NOMO-1 treated with dmso at 0.1 percent for 144 hours (cell line): Measurements from ENCODE around the gene THAP6.
"Not testable (repeated sequence)": the region's sequence is repeated elsewhere in the genome, so short reads cannot be mapped to it uniquely, and the experiment has no call there.

Experiments
- DNase-seq: peaks from one replicate; lab custom pipeline; 2025; ENCODE audit not compliant: unreplicated experiment; lab: John Stamatoyannopoulos, UW

Gene THAP6

DNA sequence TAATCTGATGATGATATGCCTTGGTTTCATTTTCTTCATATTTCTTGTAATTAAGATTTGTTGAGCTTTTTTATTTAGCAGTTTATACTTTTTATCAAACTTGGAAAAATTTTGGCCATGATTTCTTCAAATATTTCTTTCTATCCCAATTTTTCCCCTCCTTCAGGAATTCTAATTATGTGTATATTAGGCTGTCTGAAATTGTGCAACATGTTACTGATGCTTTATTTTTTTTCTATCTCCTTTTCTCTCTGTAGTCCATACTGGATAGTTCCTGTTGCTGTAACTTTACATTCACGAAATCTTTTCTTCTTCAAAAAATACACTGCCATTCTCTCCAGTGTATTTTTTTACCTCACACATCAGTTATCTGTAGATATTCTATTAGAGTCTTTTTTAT, 10.8 kb downstream of the THAP6 start:
- no peak for DNase-seq

DNA sequence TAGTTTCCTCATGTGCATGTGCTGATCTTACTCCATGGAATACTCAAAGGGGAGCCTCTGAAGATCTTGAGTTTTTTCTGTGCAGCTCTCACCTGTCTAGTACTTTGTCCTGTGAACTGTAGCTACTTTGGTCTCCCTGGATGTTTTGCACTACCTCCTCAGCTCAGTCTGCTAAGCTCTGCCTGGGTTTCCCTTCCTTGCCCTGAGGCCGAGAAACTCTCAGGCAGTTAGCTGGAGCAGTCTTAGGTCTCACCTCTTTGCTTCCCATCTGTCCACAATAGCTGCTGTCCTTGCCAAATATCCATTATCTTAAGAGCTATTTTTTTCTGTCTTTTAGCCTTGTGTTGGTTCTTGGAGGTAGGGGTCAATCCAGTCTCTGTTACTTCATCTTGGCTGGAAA, 11.6 kb downstream of the THAP6 start:
- no peak for DNase-seq

DNA sequence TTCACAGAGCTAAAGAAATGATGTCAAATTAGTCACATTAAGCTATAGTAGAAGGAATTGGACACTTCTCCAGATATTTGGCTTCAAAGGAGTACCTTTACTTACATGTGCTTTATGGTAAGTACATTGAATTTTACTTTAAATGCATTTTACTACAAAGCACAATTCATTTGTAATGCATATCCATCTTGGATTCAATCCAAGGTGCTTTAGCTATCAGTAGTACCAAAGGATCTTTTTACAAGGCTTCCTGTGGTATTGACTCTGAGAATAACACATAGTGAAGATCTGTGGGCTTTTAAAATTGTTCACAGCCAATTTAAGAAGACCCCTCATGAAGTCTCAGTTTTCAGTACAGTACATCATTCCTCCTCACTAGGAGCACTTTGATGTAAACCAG, 13.2 kb downstream of the THAP6 start:
- no peak for DNase-seq

DNA sequence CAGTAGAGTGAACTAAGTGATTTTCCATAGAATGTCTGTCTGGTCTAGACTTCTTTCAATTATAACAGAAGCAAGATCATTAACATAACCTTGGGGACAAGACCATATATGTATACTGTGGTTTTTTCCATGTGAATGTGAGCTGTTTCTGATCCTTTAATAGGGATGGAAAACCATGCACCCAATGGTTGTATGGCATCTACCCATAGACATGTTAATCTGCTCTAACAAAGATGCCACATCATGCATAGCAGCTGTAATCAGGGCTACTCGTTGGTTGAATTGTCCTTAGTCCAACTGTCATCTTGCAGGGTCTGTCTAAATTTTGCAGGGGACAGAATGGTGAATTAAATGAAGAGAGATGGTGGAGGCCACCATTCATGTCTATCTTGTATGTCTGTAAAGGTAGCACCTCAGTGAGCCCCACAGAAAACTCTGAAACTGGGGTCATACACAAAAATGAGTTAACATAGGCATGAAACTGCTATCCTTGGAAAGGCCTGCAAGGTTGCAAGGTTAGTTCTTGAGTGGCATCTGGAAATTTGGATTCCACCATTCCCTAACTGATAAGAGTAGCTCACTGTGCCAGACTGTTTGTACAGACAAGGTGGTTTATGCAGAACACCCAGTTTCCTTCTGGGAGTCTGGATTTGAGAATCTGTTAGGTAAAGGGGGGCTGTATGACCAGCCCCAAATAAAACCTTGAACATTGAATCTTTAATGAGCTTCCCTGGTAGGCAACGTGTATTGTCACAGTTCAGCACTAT, 16.5 kb downstream of the THAP6 start:
- no peak for DNase-seq

DNA sequence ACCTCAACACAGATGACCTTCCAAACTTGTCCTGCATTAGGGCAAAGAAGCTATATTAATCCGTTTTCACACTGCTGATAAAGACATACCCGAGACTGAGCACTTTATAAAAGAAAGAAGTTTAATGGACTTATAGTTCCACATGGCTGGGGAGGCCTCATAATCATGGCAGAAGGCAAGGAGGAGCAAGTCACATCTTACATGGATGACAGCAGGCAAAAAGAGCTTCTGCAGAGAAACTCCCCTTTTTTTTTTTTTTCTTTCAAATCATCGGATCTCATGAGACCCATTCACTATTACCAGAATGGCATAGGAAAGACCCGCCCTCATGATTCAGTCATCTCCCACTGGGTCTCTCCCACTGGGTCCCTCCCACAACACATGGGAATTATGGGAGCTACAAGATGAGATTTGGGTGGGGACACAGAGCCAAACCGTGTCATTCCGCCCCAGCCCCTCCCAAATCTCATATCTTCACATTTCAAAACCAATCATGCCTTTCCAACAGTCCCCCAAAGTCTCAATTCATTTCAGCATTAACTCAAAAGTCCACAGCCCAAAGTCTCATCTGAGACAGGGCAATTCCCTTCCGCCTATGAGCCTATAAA, 17.4 kb downstream of the THAP6 start:
- not testable (repeated sequence) for DNase-seq

DNA sequence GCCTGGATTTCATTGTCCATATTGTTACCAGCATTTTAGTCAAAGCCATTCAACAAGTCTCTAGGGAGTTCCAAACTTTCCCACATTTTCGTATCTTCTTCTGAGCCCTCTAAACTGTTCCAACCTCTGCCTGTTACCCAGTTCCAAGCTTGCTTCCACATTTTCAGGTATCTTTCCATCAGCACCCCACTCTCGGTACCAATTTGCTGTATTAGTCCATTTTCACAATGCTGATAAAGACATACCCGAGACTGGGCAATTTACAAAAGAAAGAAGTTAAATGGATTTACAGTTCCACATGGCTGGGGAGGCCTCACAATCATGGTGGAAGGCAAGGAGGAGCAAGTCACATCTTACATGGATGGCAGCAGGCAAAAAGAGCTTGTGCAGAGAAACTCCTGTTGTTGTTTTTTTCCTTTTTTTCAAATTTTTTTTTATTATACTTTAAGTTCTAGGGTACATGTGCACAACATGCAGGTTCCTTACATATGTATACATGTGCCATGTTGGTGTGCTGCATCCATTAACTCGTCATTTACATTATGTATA, 19.1 kb downstream of the THAP6 start:
- DNase-seq: not testable (repeated sequence)

DNA sequence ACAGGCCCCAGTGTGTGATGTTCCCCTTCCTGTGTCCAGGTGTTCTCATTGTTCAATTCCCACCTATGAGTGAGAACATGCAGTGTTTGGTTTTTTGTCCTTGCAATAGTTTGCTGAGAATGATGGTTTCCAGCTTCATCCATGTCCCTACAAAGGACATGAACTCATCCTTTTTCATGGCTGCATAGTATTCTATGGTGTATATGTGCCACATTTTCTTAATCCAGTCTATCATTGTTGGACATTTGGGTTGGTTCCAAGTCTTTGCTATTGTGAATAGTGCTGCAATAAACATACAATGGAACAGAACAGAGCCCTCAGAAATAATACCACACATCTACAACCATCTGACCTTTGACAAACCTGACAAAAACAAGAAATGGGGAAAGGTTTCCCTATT, 19.7 kb downstream of the THAP6 start:
- DNase-seq: not testable (repeated sequence)

DNA sequence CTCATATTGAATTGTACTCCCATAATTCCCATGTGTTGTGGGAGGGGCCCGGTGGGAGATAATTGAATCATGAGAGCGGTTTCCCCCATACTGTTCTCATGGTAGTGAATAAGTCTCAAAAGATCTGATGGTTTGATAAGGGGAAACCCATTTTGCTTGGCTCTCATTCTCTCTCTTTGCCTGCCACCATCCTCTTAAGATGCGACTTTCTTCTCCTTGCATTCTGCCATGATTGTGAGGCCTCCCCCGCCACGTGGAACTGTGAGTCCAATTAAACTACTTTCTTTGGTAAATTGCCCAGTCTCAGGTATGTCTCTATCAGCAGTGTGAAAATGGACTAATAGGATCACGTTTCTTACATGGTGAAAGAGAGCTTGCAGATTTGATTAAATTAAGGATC, 23.0 kb downstream of the THAP6 start:
- DNase-seq: not testable (repeated sequence)

DNA sequence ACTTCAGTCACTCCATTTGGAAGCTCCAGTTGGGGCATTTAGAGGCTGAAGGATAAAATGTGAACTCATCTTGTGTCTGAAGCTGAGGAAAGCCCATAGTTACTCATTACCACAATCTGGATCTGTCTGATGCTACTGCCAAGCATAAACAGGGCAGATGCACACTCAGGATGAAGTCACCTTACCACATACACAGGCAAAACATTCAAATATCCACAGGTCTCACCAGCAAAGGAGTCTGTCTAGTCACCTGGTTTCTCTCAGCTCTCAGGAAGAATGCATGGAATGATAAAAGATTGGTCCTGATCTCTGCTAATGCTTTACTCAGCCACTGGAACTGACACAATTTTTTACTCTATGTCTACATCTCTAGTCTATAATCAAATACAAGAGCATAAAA, 28.6 kb downstream of the THAP6 start:
- DNase-seq: no peak

DNA sequence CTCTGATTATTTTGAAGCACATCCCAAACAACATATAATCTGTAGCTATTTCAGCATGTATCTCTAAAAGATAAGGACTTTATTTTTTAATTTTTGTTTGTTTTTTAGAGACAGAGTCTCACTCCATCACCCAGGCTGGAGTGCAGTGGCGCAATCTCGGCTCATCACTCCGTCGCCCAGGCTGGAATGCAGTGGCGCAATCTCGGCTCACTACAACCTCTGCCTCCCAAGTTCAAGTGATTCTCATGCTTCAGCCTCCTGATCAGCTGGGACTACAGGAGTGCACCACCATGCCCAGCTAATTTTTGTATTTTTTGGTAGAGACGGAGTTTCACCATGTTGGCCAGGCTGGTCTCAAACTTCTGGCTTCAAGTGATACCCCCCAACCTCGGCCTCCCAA, 29.9 kb downstream of the THAP6 start:
- DNase-seq: not testable (repeated sequence)

DNA sequence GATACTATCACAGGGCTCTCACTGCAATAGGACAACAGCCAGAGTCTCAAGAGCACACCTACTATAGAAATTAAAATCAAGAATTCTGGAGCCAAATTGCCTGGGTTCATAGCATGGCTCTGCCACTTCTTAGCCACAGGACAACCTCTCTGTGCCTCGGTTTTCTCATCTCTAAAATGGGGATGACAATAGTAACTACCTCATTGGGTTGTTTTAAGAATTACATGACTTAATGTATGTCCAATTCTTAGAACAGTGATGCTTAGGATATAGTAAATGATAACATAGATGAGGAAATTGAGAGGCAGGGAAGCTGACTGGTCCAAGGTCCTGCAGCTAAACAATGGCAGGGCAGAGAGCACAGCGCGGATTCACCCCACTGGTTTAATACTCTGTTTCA, 30.6 kb downstream of the THAP6 start:
- no peak for DNase-seq

DNA sequence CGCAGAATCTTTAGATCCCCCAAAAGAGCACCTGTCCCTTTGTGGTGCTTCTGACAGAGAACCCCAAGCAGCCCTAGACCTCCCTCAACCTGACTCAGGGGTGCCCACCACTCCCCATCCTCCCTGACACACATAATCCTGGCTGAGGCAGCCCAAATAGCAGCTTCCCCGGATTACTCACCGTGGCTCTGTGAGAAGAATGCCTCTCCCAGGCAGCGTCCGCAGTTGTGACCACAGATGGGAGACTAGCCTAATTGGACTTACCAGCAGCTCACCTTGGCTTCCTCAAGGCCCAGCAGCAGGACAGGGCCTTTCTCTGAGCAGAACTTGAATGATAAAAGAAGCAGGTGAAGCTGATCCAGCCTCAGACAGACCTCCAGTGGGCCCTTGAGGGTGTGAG, 31.3 kb downstream of the THAP6 start:
- no peak for DNase-seq

DNA sequence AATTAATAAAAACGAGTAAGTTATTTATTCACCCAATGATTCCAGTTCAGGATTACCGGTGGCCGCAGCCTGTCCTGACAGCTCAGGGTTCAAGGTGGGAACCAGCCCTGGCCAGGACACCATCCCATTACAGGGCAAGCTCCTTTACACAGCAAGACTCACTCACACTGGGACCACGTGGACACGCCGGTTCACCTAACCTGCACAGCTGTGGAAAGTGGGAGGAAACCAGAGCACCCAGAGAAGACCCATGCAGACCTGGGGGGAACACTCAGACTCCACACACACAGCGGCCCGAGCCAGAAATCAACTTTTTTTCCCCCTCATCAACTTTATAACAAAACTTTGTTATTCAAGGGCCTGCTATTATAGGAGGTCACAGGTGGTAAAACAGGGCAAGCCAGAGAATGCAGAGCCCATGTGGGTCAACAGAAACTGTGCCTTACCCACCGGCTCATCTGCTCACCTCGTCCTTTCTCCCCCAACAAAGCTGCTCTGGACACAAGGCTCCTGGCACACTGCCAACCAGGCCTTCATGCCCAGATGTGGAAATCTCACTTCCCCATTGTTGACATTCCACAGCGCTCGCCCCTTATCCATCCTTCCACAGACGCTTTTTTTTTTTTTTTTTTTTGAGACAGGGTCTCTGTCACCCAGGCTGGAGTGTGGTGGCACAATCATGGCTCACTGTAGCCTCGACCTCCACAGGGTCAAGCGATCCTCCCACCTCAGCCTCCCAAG, 33.5 kb downstream of the THAP6 start:
- no peak for DNase-seq

DNA sequence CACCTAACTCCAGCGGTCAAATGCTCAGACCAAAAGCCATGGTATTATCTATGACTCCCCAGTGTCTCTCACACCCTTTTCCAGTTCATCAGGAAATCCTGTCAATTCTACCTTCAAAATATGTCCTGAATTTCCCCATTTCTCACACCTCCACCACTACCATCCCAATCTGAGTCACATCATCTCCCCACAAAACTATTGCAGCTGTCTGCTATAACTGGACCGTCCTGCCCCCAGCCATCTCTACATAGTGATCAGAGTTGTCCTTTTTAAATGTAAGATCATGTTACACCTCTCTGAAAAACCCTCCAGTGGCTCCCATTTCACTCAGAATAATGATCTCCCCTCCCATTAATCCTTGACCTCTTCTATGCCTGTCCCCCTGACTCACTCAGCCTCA, 34.7 kb downstream of the THAP6 start:
- DNase-seq: no peak

DNA sequence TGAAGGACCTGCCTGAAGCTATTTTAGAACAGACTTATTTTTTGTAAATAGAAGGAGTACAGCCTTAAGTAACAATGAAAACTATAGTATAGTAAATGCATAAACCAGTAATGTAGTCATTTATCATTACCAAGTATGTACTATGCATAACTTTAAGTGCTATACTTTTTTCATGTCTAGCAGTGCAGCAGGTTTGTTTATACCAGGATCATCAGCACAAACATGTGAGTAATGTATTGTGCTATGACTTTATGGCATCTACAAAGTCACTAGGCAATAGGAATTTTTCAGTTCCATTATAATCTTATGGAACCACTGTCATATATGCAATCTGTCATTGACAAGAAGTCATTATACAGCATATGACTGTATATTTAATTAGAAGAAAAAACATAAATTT, 38.2 kb downstream of the THAP6 start:
- DNase-seq: no peak

DNA sequence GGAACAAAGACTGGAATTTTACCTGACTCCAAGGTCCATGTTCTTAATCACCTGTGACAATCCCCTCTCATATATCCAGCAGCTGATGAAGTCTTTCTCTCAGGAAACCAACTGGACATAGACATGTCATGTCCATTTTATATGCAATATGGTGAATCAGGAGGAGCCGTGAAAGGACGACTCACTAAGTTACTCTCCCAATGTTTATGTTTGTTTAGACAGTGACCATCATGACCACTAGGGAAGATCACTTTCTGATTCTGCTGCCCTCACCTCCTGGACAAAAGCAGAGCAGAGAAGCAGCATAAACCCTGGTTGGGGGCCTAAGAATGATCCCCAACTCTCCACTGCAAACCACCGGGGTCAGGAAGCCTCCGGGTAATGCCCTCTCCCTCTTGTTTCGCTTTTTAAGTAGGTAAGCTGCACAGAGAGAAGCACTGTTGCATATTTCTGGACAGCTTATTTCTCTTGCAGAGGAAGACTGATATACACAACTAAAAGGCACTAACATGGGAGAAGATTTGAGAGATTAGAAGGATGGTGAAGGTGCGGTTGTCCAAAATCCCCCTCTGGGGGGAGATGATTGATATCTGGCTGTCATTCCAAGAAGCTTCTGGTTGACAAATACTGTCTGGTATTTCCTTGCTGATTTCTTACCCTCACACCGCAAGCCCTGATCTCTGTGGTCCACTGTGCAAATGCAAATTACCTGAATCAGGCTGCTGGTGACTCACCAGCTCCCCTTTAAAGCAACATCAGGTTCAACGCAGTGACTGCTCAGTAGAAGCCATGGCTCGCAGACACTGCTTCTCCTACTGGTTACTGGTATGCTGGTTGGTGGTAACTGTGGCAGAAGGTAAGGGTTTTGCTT, 41.3 kb downstream of the THAP6 start, which contains the start of gene ODAPH:
TSS of gene ODAPH (plus strand) at position 773 of the 871 bp plus-strand sequence. CDS start at position 790, 17 bp downstream.
- DNase-seq: no peak

DNA sequence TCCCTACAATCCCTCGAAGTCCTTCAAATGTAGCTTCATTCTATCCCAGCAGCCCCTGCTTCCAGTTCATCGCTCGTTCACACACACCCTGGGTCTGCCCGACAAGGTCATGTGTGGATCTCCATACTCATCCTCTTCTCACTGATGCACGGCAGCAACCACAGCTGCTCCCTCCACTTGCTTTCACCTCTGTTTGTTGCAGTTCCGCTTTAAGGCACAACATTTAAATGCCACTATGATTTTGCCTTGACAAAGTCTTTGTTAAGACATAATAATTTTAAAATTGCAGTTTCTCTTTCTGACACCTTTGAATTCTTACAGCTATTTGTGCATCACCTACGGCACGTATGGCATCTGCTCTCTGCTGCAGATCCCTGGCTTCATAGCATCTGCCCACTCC, 43.4 kb downstream of the THAP6 start:
- DNase-seq: no peak

DNA sequence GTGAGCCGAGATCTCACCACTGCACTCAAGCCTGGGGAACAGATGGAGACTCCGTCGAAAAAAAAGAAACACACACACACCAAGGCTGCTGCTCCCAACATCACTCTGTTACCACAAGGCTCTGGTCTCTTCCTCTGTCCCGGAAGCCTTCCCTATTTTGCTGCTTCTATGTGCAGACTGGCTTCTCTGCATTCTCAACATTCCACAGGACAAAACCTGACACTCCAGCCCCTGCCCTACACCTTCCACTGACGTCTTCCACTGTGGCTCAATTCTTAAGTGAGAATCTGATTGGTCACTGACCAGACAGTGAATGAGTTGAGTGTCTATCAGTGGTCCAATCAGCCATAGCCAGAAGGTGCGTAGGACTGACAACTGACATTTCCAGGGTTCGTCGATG, 47.5 kb downstream of the THAP6 start:
- no peak for DNase-seq

DNA sequence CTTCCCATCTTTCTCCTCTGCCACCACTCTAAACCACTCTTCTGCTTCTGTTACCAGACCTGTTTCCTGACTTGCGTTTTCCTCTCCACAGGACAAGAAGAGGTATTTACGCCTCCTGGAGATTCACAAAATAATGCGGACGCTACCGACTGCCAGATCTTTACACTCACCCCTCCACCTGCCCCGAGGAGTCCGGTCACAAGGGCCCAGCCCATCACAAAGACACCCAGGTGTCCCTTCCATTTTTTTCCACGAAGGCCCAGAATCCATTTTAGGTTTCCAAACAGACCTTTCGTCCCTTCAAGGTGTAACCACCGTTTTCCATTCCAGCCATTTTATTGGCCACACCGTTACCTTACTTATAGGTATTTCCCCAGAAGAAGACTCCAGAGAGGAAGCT, 49.8 kb downstream of the THAP6 start:
- DNase-seq: no peak

DNA sequence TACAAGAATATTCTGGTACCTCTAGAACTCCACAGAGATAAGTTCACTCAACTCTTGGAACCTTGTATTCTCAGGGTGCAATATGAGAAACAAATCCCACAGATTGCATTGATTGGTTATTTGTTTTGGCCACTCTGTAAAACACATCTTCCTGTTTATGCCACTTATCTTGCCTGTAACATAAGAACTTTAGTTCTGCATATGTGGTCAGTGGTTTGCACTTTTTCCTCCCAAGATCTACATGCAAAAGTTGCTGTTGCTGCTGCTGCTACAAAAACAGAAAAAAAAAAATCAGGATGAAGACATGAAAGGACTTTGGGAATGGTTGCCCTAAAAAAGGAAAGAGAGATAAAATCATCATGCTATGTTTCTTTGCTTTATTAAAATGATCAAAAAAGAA, 51.2 kb downstream of the THAP6 start:
- DNase-seq: no peak

DNA sequence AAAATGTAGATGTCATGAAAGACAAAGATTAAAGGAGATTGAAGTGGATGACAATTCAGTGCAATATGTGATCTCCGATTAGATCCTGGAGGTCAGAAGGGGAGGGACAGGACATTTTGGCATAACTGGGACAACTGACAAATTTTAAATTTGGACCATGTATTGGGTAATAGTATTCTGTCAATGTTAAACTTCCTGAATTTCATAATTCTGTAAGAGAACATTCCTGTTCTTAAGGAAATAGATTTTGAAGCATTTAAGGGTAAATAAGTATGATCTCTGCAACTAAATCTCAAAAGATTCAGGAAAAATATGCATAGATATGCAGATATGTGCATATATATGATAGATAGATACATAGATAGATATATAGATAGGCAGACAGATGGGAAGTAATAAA, 52.6 kb downstream of the THAP6 start:
- no peak for DNase-seq
